Measurements from ENCODE around the gene PLA2G4F.
"Not testable (repeated sequence)": the region's sequence is repeated elsewhere in the genome, so short reads cannot be mapped to it uniquely, and the experiment has no call there.

Gene PLA2G4F

GRCh38 chr15:42097018-42097417 lies 59.4 kb downstream of the PLA2G4F start:
- no peak for TF ChIP-seq CTCF (IDR thresholded peaks at IDR 0.05; ENCODE audit: low read depth, low read length)
- DNase-seq (ENCODE audit: extremely low read depth, low read depth), result no peak

- DNase-seq (ENCODE audit: extremely low read depth, low read depth), result no peak
- TF ChIP-seq CTCF (IDR thresholded peaks at IDR 0.05; ENCODE audit: low read depth, low read length), result no peak
Measured at GRCh38 chr15:42094512-42094963, 61.9 kb downstream of the PLA2G4F start, which contains the start of gene PLA2G4D. TSS of gene PLA2G4D (minus strand) at chr15:42094562. CDS start at chr15:42094459, 103 bp downstream.

DNA sequence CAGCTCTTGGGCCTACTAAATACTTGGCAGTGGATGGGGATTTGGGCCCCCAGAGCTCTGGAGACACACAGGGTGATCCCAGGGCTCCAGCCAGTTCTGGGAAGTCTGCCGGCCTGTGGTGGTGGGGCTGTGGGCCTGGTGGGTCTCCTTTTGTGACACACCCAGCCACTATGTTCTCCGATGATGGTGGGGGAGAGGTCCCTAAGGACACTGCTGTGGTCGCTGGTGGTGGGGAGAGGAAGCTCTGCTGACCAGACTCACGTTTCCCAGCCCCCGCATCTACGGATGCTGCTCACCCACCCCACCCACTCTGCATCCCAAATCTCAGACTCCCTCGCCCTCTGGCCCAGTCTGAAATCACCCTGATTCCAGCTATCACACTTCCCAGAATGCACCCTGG lies 62.5 kb downstream of the PLA2G4F start:
- DNase-seq (ENCODE audit: extremely low read depth, low read depth), result no peak
- TF ChIP-seq CTCF (IDR thresholded peaks at IDR 0.05; ENCODE audit: low read depth, low read length), result no peak

GRCh38 chr15:42092398-42093318 lies 63.8 kb downstream of the PLA2G4F start:
- DNase-seq (ENCODE audit: extremely low read depth, low read depth), result no peak
- no peak for TF ChIP-seq CTCF (IDR thresholded peaks at IDR 0.05; ENCODE audit: low read depth, low read length)

DNA sequence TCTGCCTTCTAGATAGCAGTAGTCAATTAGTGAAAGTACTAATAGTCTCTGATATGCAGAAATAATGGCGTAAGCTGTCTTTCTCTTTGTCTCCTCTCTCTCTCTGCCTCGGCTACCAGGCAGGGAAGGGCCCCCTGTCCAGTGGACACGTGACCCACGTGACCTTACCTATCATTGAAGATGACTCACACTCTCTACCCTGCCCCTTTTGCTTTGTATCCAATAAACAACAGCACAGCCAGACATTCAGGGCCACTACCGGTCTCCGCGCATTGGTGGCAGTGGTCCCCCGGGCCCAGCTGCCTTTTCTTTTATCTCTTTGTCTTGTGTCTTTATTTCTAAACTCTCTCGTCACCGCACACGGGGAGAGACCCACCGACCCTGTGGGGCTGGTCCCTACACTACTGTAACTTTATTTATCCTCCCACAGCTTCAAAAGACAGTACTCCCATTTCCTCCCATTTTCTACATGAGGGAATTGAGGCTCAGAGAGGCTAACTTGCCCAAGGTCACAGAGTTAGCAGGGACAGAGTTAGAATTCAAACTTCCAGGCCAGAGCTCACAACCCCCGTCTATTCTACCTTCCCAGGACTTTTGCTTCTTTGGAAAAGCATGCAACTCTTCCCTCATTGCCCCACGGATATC lies 64.6 kb downstream of the PLA2G4F start:
- not testable (repeated sequence) for DNase-seq (ENCODE audit: extremely low read depth, low read depth)

GRCh38 chr15:42090781-42091180 lies 65.7 kb downstream of the PLA2G4F start:
- DNase-seq (ENCODE audit: extremely low read depth, low read depth), result no peak
- no peak for TF ChIP-seq CTCF (IDR thresholded peaks at IDR 0.05; ENCODE audit: low read depth, low read length)

- no peak for TF ChIP-seq CTCF (IDR thresholded peaks at IDR 0.05; ENCODE audit: low read depth, low read length)
Measured at GRCh38 chr15:42090370-42090769, 66.1 kb downstream of the PLA2G4F start.

More at GRCh38 chr15:42090370-42090769, 66.1 kb downstream of the PLA2G4F start:
- no peak for DNase-seq (ENCODE audit: extremely low read depth, low read depth)
